ENCODE data around the gene MON1A.

GRCh38 chr3:49878686-49879085, 50.9 kb downstream of the MON1A start:
- no peak for TF ChIP-seq CTCF (IDR thresholded peaks at IDR 0.05)
- TF ChIP-seq POLR2A (IDR thresholded peaks at IDR 0.05): no peak
